ENCODE data around the gene PLCXD1. TPM values are rescaled to one million over a fixed set of nuclear protein-coding genes. Genes with fewer than 3 reads are reported as not detected.

Gene PLCXD1
- total RNA-seq, 1 donor from 2014 or later = 14.0 TPM

DNA sequence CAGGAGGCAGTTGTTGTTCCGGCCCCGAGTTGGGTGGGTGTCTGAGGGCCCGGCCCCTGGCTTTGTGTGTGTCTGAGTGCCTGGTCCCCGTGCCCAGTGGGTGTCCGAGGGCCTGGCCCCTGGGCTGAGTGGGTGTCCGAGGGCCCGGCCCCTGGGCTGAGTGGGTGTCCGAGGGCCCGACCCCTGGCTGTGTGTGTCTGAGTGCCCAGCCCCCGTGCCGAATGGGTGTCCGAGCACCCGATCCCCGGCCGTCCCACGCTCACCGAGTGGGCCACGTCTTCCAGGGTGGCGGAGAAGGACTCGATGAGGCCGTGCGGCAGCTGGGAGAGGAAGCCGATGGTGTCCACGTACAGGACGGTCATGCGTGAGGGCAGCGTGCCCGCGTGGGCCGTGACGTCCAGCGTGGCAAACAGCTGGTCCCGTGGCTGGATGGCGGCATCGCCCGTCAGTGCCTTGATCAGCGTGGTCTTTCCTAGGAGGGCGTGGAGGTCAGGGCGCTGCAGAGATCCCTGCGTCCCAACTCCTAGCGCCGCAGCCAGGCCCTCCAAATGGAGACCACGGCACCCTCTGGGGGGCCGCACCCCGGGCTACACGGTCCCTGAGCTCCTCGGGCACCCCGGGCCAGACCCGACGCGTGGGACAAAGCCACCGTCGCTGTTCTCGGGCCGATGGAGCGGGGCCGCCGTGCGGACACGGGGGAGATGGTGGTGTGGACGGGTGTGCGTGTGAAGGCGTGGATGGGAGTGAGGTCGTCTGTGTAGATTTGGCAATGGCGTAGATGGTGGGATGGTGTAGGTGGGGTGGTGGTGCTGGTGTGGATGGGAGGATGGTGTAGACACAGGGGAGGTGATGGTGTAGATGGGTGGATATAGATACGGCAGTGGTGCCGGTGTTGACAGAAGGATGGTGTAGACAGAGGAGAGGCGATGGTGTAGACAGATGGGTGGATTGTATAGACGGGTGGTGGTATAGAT is 30.3 kb downstream of the PLCXD1 start:
- no peak for DNase-seq (ENCODE audit: extremely low spot score in 2 of 2)
- H3K27me3 ChIP-seq = no peaks in the 10 kb centered on the region
- H3K36me3 ChIP-seq = peaks cover 3 to 65% of the 10 kb centered on the region in 2 donors
- H3K4me3 ChIP-seq = no peak overlapping the region
- H3K4me1 ChIP-seq = no peaks in the 10 kb centered on the region
- TF ChIP-seq POLR2AphosphoS5 (IDR thresholded peaks at IDR 0.05; ENCODE audit: insufficient read depth in 1 of 2, low read depth in 1 of 2) (no peak), POLR2A (IDR thresholded peaks at IDR 0.05) (no peak)
- TF ChIP-seq, protein P1, sequence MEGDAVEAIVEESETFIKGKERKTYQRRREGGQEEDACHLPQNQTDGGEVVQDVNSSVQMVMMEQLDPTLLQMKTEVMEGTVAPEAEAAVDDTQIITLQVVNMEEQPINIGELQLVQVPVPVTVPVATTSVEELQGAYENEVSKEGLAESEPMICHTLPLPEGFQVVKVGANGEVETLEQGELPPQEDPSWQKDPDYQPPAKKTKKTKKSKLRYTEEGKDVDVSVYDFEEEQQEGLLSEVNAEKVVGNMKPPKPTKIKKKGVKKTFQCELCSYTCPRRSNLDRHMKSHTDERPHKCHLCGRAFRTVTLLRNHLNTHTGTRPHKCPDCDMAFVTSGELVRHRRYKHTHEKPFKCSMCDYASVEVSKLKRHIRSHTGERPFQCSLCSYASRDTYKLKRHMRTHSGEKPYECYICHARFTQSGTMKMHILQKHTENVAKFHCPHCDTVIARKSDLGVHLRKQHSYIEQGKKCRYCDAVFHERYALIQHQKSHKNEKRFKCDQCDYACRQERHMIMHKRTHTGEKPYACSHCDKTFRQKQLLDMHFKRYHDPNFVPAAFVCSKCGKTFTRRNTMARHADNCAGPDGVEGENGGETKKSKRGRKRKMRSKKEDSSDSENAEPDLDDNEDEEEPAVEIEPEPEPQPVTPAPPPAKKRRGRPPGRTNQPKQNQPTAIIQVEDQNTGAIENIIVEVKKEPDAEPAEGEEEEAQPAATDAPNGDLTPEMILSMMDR (IDR thresholded peaks at IDR 0.05) = no peak
- H3K9me3 ChIP-seq = no peaks in the 10 kb centered on the region
- intact Hi-C loops (cut with DNase I) = no loop called here
- no peak overlapping the region for H3K27ac ChIP-seq

- H3K27me3 ChIP-seq = no peaks in the 10 kb centered on the region
- no peak overlapping the region for H3K4me3 ChIP-seq
- intact Hi-C loops (cut with DNase I) = no loop called here
- TF ChIP-seq, protein P1 (IDR thresholded peaks at IDR 0.05) = no peak
- TF ChIP-seq POLR2AphosphoS5 (IDR thresholded peaks at IDR 0.05; ENCODE audit: insufficient read depth in 1 of 2, low read depth in 1 of 2) (no peak), POLR2A (IDR thresholded peaks at IDR 0.05) (no peak)
- H3K4me1 ChIP-seq = no peaks in the 10 kb centered on the region
- H3K27ac ChIP-seq = no peak overlapping the region
- no peak for DNase-seq (ENCODE audit: extremely low spot score in 2 of 2)
- H3K9me3 ChIP-seq = no peaks in the 10 kb centered on the region
- peaks cover 3 to 51% of the 10 kb centered on the region in 2 donors for H3K36me3 ChIP-seq
Observed at GRCh38 chrX:312621-313331, 31.6 kb downstream of the PLCXD1 start.

GRCh38 chrX:313546-313945 is 32.4 kb downstream of the PLCXD1 start:
- no peak overlapping the region for H3K27ac ChIP-seq
- H3K4me1 ChIP-seq = no peaks in the 10 kb centered on the region
- H3K36me3 ChIP-seq = peaks cover 3 to 44% of the 10 kb centered on the region in 2 donors
- H3K9me3 ChIP-seq = no peaks in the 10 kb centered on the region
- TF ChIP-seq, protein P1 (IDR thresholded peaks at IDR 0.05) = no peak
- TF ChIP-seq POLR2AphosphoS5 (IDR thresholded peaks at IDR 0.05; ENCODE audit: insufficient read depth in 1 of 2, low read depth in 1 of 2) (no peak), POLR2A (IDR thresholded peaks at IDR 0.05) (no peak)
- no peak for DNase-seq (ENCODE audit: extremely low spot score in 2 of 2)
- intact Hi-C loops (cut with DNase I) = no loop called here
- H3K27me3 ChIP-seq = no peaks in the 10 kb centered on the region
- no peak overlapping the region for H3K4me3 ChIP-seq

DNA sequence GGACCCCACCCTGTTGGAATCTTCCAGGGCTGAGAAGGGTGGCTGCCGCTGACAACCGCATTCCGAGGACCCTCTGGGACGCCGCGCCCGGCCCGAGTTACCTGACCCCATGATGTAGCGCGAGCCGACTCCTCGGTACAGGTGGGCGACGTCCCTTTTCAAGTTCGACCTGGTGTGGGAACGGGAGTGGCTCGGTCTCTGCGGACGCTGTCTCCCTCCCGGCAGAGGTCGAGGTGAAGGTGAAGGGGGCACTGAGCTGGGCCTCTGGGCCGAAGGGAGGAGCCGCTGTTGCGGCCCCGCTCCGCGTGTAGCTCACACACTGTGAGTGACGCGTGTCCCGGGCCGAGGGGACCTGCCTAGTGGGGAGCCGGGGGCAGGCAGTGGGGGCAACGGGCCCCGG is 32.9 kb downstream of the PLCXD1 start:
- no peak overlapping the region for H3K4me3 ChIP-seq
- no peak for DNase-seq (ENCODE audit: extremely low spot score in 2 of 2)
- H3K27me3 ChIP-seq = no peaks in the 10 kb centered on the region
- TF ChIP-seq, protein P1 (IDR thresholded peaks at IDR 0.05) = no peak
- TF ChIP-seq POLR2A (IDR thresholded peaks at IDR 0.05) (no peak), POLR2AphosphoS5 (IDR thresholded peaks at IDR 0.05; ENCODE audit: insufficient read depth in 1 of 2, low read depth in 1 of 2) (no peak)
- no peaks in the 10 kb centered on the region for H3K4me1 ChIP-seq
- intact Hi-C loops (cut with DNase I) = no loop called here
- no peak overlapping the region for H3K27ac ChIP-seq
- no peaks in the 10 kb centered on the region for H3K9me3 ChIP-seq
- peaks cover 3 to 44% of the 10 kb centered on the region in 2 donors for H3K36me3 ChIP-seq

Measured in vagina (tissue), 2 donors.